SKM-1 treated with dmso at 0.1 percent for 144 hours (cell line): ENCODE results near the gene RDX.
"Not testable (repeated sequence)": the region's sequence is repeated elsewhere in the genome, so short reads cannot be mapped to it uniquely, and the experiment has no call there.

Experiments used
- DNase-seq: peaks from one replicate; lab custom pipeline; 2025; ENCODE audit not compliant: unreplicated experiment; lab: John Stamatoyannopoulos, UW

Gene RDX

GRCh38 chr11:110305169-110306018, 9.0 kb upstream of the RDX start:
- no peak for DNase-seq

DNA sequence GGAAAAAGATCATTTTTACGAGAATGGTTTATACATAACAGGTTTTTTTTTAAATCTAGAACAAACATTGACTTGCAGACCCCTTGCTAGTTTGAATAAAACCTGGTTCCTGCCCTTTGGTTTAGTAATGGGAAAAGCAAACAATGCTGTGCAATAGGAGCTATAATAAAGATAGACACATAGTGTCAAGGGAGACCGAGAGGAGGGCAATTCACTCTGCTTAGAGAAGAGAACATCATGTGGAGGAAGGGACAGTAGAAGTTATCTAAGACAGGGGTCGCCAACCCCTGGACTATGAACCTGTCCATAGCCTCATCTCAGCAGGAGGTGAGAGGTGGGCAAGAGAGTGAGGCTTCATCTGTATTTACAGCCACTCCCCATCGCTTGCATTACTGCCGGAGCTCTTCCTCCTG, 7.0 kb upstream of the RDX start:
- DNase-seq, result no peak

- DNase-seq, result no peak
Observed at GRCh38 chr11:110301577-110301976, 5.2 kb upstream of the RDX start.

DNA sequence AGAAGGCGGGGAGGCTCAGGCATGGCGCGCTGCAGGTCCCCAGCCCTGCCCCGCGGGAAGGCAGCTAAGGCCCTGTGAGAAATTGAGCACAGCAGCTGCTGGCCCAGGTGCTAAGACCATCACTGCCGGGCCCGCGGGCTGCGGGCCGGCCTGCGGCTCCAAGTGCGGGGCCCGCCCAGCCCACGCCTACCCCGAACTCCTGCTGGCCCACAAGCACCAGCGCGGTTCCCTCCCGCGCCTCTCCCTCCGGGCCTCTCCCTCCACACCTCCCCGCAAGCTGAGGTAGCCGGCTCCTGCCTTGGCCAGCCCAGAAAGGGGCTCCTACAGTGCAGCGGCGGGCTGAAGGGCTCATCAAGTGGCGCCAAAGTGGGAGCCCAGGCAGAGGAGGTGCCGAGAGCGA, 4.6 kb upstream of the RDX start:
- no peak for DNase-seq

DNA sequence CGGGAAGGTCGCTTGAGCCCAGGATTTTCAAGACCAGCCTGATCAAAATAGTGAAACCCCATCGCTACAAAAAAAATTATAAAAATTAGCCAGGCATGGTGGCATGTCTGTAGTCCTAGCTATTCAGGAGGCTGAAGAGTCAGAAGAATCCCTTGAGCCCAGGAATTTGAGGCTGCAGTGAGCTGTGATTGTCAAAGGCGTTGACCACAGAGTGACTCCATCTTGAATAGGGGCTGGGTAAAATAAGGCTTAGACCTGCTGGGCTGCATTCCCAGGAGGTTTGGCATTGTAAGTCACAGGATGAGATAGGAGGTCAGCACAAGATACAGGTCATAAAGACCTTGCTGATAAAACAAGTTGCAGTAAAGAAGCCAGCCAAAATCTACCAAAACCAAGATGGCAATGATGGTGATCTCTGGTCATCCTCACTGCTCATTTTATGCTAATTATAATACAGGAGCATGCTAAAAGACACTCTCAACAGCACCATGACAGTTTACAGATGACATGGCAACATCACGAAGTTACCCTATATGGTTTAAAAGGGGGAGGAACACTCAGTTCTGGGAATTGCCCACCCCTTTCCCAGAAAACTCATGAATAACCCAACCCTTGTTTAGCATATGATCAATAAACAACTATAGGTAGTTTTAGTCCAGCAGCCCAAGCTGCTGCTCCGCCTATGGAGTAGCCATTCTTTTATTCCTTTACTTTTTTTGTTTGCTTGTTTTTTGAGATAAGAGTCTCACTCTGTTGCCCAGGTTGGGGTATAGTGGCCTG, 2.8 kb upstream of the RDX start:
- no peak for DNase-seq

GRCh38 chr11:110298301-110298765, 1.9 kb upstream of the RDX start:
- no peak for DNase-seq

- DNase-seq, result no peak
Observed at GRCh38 chr11:110297726-110298300, 1.4 kb upstream of the RDX start.

- no peak for DNase-seq
Observed at GRCh38 chr11:110297076-110297725, 787 bp upstream of the RDX start.

GRCh38 chr11:110295531-110296225, 736 bp downstream of the RDX start:
- DNase-seq, result peak; percentile 28

DNA sequence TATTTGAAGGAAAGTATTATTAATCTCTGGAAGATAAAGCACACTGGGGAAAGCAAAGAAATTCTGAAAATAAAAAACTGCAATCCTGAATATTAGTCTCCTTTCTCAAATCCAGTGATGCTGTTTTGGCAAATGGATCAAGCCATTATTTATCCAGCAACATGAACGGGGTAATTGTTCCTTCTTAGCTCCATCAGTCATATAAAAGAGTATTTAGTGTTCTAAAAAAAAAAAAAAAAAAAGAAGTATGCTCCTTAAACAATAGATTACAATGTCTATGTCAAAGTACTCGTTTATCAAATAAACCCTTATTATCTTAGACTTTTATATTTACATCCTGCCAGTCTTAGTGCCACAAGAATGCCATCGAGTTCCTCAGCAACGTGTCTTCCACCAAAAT, 1.3 kb downstream of the RDX start:
- DNase-seq, result no peak

DNA sequence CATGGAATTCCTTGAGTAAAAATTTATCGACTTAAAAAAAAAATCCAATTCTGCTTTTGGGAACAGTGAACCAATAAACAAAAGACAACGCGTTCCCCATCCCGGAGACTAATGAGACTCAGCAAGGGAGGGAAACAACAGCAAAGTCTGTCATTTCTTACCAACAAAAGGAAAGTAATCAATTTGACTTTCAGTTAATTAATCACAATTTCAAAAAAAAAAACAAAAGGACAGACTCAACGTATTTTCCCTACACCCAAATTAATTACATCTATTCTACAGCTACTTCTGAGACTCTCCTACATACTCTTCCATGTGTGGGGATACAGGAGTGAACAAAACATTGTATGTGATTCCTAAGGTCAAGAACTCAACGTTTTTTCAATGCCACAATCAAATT, 1.9 kb downstream of the RDX start:
- no peak for DNase-seq

- peak; percentile 37 for DNase-seq
Observed at GRCh38 chr11:110293389-110293788, 3.0 kb downstream of the RDX start.

- DNase-seq, result not testable (repeated sequence)
Observed at GRCh38 chr11:110292146-110292545, 4.3 kb downstream of the RDX start.

GRCh38 chr11:110290591-110291334, 5.7 kb downstream of the RDX start:
- no peak for DNase-seq

DNA sequence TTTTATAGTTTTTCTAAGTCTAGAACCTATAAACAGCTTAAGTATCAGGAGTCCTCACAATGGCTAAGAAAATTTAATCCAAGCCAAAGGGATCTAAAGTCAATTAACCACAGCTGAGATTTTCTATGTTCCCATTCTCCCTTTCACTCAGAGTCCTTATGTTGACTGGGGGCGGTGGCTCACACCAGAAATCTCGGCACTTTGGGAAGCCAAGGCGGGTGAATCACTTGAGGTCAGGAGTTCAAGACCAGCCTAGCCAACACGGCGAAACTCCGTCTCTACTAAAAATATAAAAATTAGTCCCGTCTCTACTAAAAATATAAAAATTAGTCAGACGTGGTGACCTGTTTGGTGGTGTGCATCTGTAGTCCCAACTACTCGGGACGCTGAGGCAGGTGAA, 6.9 kb downstream of the RDX start:
- no peak for DNase-seq

- DNase-seq, result no peak
Observed at GRCh38 chr11:110287537-110287936, 8.9 kb downstream of the RDX start.

GRCh38 chr11:110286298-110287040, 9.9 kb downstream of the RDX start:
- DNase-seq, result no peak

- DNase-seq, result no peak
Observed at GRCh38 chr11:110283862-110284261, 12.6 kb downstream of the RDX start.

- DNase-seq, result not testable (repeated sequence)
Observed at GRCh38 chr11:110280595-110280994, 15.8 kb downstream of the RDX start.
